ENCODE results near the gene PAPPA2.

GRCh38 chr1:176880955-176881595 lies 418.1 kb downstream of the PAPPA2 start:
- TF ChIP-seq CTCF (conservative IDR thresholded peaks at IDR 0.05; ENCODE audit: low read depth, low read length), result peak; percentile 80
- TF ChIP-seq EZH2 (IDR thresholded peaks at IDR 0.05; ENCODE audit: low read length, unreplicated experiment), result no peak
